HEK293 (cell line): ENCODE results near the gene TRMT10A.

Experiments
- CTCF ChIA-PET: fragments of 350-600 bp; formaldehyde crosslinking; extraction: SDS; loops from one replicate; lab custom pipeline; 2021; ENCODE audit warnings: antibody characterized with exemption; lab: Yijun Ruan, JAX
- POLR2A ChIA-PET: fragments of 300-600 bp; formaldehyde crosslinking; extraction: SDS; loops from one replicate; lab custom pipeline; 2020; ENCODE audit warnings: antibody characterized with exemption, inconsistent platforms; lab: Yijun Ruan, JAX
- H3K27ac ChIP-seq: fragments of 200-500 bp; sonication (Bioruptor generic); 2 replicates; pipeline ENCODE4 v1.5.1; 2014; ENCODE audit warnings: low read depth, low read length, control low read depth, inconsistent platforms; ENCODE audit errors: extremely low read depth
- H3K36me3 ChIP-seq, 2 experiments: fragments of 200-500 bp in 1 of 2; sonication (Bioruptor generic) in 1 of 2; 1 replicate in 1 of 2; 2 replicates in 1 of 2; pipeline ENCODE4 v1.5.1; 2014 to 2017; ENCODE audit warnings: inconsistent platforms in 2 of 2, low read length in 2 of 2; ENCODE audit not compliant: control insufficient read depth in 2 of 2, insufficient read depth in 1 of 2
- H3K4me1 ChIP-seq: fragments of 200-500 bp; sonication (Bioruptor generic); 2 replicates; pipeline ENCODE4 v1.5.1; 2014; ENCODE audit warnings: mild to moderate bottlenecking, low read length, inconsistent platforms; ENCODE audit not compliant: control insufficient read depth, insufficient read depth
- H3K4me3 ChIP-seq: 2 replicates; pipeline ENCODE4 v1.5.1; 2011; ENCODE audit warnings: low read depth, mild to moderate bottlenecking, control low read depth, low read length, moderate library complexity
- H3K9me3 ChIP-seq: fragments of 200-500 bp; sonication (Bioruptor generic); 2 replicates; pipeline ENCODE4 v1.5.1; 2014; ENCODE audit warnings: low read depth, low read length, inconsistent platforms; ENCODE audit not compliant: control insufficient read depth, insufficient read depth
- GLIS2 ChIP-seq: fragments of 450-650 bp; formaldehyde crosslinking; IDR thresholded peaks from 2 replicates; pipeline ENCODE4 v1.5.1; 2016; ENCODE audit warnings: missing biosample characterization, missing genetic modification characterization
- HOXC10 ChIP-seq: sonication (generic); formaldehyde crosslinking; IDR thresholded peaks from 2 replicates; pipeline ENCODE4 v1.8.1; 2023; ENCODE audit warnings: mild to moderate bottlenecking, missing genetic modification reagents
- KLF7 ChIP-seq: fragments of 450-650 bp; formaldehyde crosslinking; IDR thresholded peaks from 2 replicates; pipeline ENCODE4 v1.5.1; 2016; ENCODE audit warnings: missing biosample characterization, missing genetic modification characterization, borderline replicate concordance
- PATZ1 ChIP-seq: fragments of 450-650 bp; formaldehyde crosslinking; IDR thresholded peaks from 2 replicates; pipeline ENCODE4 v1.5.1; 2016; ENCODE audit warnings: missing biosample characterization, missing genetic modification characterization
- SETDB1 ChIP-seq: IDR thresholded peaks from one replicate; pipeline ENCODE4 v1.6.1; 2017; ENCODE audit warnings: mild to moderate bottlenecking, low read length, moderate library complexity, mixed read lengths; ENCODE audit not compliant: insufficient read length
- ZFHX2 ChIP-seq: fragments of 450-650 bp; formaldehyde crosslinking; conservative IDR thresholded peaks from 2 replicates; pipeline ENCODE4 v1.5.1; 2016; ENCODE audit warnings: missing biosample characterization, missing genetic modification characterization
- ZFP3 ChIP-seq: fragments of 450-650 bp; formaldehyde crosslinking; IDR thresholded peaks from 2 replicates; pipeline ENCODE4 v1.5.1; 2016; ENCODE audit warnings: low read depth, missing biosample characterization, missing genetic modification characterization
- ZFP41 ChIP-seq: fragments of 450-650 bp; formaldehyde crosslinking; IDR thresholded peaks from 2 replicates; pipeline ENCODE4 v1.5.1; 2016; ENCODE audit warnings: missing biosample characterization, missing genetic modification characterization, borderline replicate concordance
- ZIC2 ChIP-seq: fragments of 450-650 bp; formaldehyde crosslinking; IDR thresholded peaks from 2 replicates; pipeline ENCODE4 v1.5.1; 2016; ENCODE audit warnings: missing biosample characterization, missing genetic modification characterization
- ZNF138 ChIP-seq: fragments of 450-650 bp; formaldehyde crosslinking; IDR thresholded peaks from 2 replicates; pipeline ENCODE4 v1.5.1; 2016; ENCODE audit warnings: missing biosample characterization, missing genetic modification characterization, borderline replicate concordance
- ZNF239 ChIP-seq: fragments of 450-650 bp; formaldehyde crosslinking; IDR thresholded peaks from 2 replicates; pipeline ENCODE4 v1.5.1; 2016; ENCODE audit warnings: missing biosample characterization, missing genetic modification characterization
- ZNF24 ChIP-seq: fragments of 450-650 bp; formaldehyde crosslinking; IDR thresholded peaks from 2 replicates; pipeline ENCODE4 v1.5.1; 2016; ENCODE audit warnings: missing biosample characterization, missing genetic modification characterization
- ZNF391 ChIP-seq: fragments of 450-650 bp; formaldehyde crosslinking; IDR thresholded peaks from 2 replicates; pipeline ENCODE4 v1.5.1; 2016; ENCODE audit warnings: low read depth, missing biosample characterization, missing genetic modification characterization, borderline replicate concordance
- ZNF544 ChIP-seq: fragments of 450-650 bp; formaldehyde crosslinking; IDR thresholded peaks from 2 replicates; pipeline ENCODE4 v1.5.0; 2017; ENCODE audit warnings: missing biosample characterization, missing genetic modification characterization
- ZNF596 ChIP-seq: fragments of 450-650 bp; IDR thresholded peaks from 2 replicates; pipeline ENCODE4 v1.5.0; 2018; ENCODE audit warnings: missing biosample characterization, mild to moderate bottlenecking, missing genetic modification characterization, moderate library complexity
- ZNF624 ChIP-seq: fragments of 450-650 bp; formaldehyde crosslinking; IDR thresholded peaks from 2 replicates; pipeline ENCODE4 v1.5.1; 2017; ENCODE audit warnings: missing biosample characterization, missing genetic modification characterization
- ZNF791 ChIP-seq: fragments of 450-650 bp; formaldehyde crosslinking; IDR thresholded peaks from 2 replicates; pipeline ENCODE4 v1.5.1; 2016; ENCODE audit warnings: missing biosample characterization, missing genetic modification characterization
- ZNF792 ChIP-seq: fragments of 450-650 bp; formaldehyde crosslinking; IDR thresholded peaks from 2 replicates; pipeline ENCODE4 v1.5.1; 2016; ENCODE audit warnings: missing biosample characterization, missing genetic modification characterization
- ZXDB ChIP-seq: fragments of 450-650 bp; formaldehyde crosslinking; IDR thresholded peaks from 2 replicates; pipeline ENCODE4 v1.5.1; 2016; ENCODE audit warnings: missing biosample characterization, missing genetic modification characterization
- TF ChIP-seq, protein P1 (sequence below): fragments of 450-650 bp; formaldehyde crosslinking; IDR thresholded peaks from 2 replicates; pipeline ENCODE4 v1.5.1; 2016; ENCODE audit warnings: missing biosample characterization, missing genetic modification characterization
- TF ChIP-seq, protein P2 (sequence below): fragments of 450-650 bp; formaldehyde crosslinking; IDR thresholded peaks from 2 replicates; pipeline ENCODE4 v1.5.1; 2016; ENCODE audit warnings: missing biosample characterization, missing genetic modification characterization, borderline replicate concordance
- TF ChIP-seq, protein P3 (sequence below): fragments of 450-650 bp; formaldehyde crosslinking; IDR thresholded peaks from 2 replicates; pipeline ENCODE4 v1.5.1; 2017; ENCODE audit warnings: missing biosample characterization, missing genetic modification characterization

The TRMT10A gene

GRCh38 chr4:99594818-99595217, 31.0 kb upstream of the TRMT10A start:
- Histone ChIP-seq H3K9me3 (no peaks in the 10 kb centered on the region), H3K4me1 (no peaks in the 10 kb centered on the region), H3K27ac (no peak overlapping the region), H3K4me3 (no peak overlapping the region), H3K36me3 (no peaks in the 10 kb centered on the region)
- POLR2A ChIA-PET = no interaction called here
- TF ChIP-seq ZFP3 = no peak
- TF ChIP-seq ZNF24 (tag by site-specific recombination) = no peak
- TF ChIP-seq HOXC10 = no peak
- no peak for TF ChIP-seq ZNF239
- no peak for TF ChIP-seq ZFP41
- no peak for TF ChIP-seq ZNF391
- no peak for TF ChIP-seq ZNF792 (tag by site-specific recombination)
- no peak for TF ChIP-seq KLF7 (tag by site-specific recombination)
- no peak for TF ChIP-seq GLIS2
- TF ChIP-seq ZNF624 (tag by site-specific recombination) = no peak
- no peak for TF ChIP-seq ZNF138 (tag by site-specific recombination)
- CTCF ChIA-PET = no interaction called here

- no peaks in the 10 kb centered on the region for H3K4me1 ChIP-seq
- H3K4me3 ChIP-seq = no peak overlapping the region
- POLR2A ChIA-PET = no interaction called here
- no peaks in the 10 kb centered on the region for H3K9me3 ChIP-seq
- no peak overlapping the region for H3K27ac ChIP-seq
- no peaks in the 10 kb centered on the region for H3K36me3 ChIP-seq
- TF ChIP-seq ZNF544 (tag by site-specific recombination) (no peak), ZNF596 (no peak), ZNF791 (tag by site-specific recombination) (no peak), KLF7 (tag by site-specific recombination) (no peak), ZXDB (tag by site-specific recombination) (no peak), ZIC2 (tag by site-specific recombination) (no peak), SETDB1 (no peak), ZFHX2 (tag by site-specific recombination) (no peak), PATZ1 (tag by site-specific recombination) (no peak)
- TF ChIP-seq, protein P1, sequence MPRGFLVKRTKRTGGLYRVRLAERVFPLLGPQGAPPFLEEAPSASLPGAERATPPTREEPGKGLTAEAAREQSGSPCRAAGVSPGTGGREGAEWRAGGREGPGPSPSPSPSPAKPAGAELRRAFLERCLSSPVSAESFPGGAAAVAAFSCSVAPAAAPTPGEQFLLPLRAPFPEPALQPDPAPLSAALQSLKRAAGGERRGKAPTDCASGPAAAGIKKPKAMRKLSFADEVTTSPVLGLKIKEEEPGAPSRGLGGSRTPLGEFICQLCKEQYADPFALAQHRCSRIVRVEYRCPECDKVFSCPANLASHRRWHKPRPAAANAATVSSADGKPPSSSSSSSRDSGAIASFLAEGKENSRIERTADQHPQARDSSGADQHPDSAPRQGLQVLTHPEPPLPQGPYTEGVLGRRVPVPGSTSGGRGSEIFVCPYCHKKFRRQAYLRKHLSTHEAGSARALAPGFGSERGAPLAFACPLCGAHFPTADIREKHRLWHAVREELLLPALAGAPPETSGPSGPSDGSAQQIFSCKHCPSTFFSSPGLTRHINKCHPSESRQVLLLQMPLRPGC (tag by site-specific recombination) = no peak
- TF ChIP-seq, protein P2, sequence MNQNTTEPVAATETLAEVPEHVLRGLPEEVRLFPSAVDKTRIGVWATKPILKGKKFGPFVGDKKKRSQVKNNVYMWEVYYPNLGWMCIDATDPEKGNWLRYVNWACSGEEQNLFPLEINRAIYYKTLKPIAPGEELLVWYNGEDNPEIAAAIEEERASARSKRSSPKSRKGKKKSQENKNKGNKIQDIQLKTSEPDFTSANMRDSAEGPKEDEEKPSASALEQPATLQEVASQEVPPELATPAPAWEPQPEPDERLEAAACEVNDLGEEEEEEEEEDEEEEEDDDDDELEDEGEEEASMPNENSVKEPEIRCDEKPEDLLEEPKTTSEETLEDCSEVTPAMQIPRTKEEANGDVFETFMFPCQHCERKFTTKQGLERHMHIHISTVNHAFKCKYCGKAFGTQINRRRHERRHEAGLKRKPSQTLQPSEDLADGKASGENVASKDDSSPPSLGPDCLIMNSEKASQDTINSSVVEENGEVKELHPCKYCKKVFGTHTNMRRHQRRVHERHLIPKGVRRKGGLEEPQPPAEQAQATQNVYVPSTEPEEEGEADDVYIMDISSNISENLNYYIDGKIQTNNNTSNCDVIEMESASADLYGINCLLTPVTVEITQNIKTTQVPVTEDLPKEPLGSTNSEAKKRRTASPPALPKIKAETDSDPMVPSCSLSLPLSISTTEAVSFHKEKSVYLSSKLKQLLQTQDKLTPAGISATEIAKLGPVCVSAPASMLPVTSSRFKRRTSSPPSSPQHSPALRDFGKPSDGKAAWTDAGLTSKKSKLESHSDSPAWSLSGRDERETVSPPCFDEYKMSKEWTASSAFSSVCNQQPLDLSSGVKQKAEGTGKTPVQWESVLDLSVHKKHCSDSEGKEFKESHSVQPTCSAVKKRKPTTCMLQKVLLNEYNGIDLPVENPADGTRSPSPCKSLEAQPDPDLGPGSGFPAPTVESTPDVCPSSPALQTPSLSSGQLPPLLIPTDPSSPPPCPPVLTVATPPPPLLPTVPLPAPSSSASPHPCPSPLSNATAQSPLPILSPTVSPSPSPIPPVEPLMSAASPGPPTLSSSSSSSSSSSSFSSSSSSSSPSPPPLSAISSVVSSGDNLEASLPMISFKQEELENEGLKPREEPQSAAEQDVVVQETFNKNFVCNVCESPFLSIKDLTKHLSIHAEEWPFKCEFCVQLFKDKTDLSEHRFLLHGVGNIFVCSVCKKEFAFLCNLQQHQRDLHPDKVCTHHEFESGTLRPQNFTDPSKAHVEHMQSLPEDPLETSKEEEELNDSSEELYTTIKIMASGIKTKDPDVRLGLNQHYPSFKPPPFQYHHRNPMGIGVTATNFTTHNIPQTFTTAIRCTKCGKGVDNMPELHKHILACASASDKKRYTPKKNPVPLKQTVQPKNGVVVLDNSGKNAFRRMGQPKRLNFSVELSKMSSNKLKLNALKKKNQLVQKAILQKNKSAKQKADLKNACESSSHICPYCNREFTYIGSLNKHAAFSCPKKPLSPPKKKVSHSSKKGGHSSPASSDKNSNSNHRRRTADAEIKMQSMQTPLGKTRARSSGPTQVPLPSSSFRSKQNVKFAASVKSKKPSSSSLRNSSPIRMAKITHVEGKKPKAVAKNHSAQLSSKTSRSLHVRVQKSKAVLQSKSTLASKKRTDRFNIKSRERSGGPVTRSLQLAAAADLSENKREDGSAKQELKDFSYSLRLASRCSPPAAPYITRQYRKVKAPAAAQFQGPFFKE (tag by site-specific recombination) = no peak
- TF ChIP-seq, protein P3, sequence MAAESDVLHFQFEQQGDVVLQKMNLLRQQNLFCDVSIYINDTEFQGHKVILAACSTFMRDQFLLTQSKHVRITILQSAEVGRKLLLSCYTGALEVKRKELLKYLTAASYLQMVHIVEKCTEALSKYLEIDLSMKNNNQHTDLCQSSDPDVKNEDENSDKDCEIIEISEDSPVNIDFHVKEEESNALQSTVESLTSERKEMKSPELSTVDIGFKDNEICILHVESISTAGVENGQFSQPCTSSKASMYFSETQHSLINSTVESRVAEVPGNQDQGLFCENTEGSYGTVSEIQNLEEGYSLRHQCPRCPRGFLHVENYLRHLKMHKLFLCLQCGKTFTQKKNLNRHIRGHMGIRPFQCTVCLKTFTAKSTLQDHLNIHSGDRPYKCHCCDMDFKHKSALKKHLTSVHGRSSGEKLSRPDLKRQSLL (tag by site-specific recombination) = no peak
- CTCF ChIA-PET = no interaction called here
Measured at GRCh38 chr4:99593781-99594641, 30.2 kb upstream of the TRMT10A start.
